Stimulated activated CD4-positive, alpha-beta T cell treated with anti-CD3 and anti-CD28 coated beads, Interleukin-4, amount 100 ng/mL, for 4 hours (primary cell): ENCODE results near the gene TMEM259.
A peak's percentile ranks its signal among the peaks of the same experiment; 100 is the strongest.

Experiments
- DNase-seq, 2 experiments: peaks; one replicate each; pipeline ENCODE4 v3.0.0-alpha.2; 2020

The TMEM259 gene

DNA sequence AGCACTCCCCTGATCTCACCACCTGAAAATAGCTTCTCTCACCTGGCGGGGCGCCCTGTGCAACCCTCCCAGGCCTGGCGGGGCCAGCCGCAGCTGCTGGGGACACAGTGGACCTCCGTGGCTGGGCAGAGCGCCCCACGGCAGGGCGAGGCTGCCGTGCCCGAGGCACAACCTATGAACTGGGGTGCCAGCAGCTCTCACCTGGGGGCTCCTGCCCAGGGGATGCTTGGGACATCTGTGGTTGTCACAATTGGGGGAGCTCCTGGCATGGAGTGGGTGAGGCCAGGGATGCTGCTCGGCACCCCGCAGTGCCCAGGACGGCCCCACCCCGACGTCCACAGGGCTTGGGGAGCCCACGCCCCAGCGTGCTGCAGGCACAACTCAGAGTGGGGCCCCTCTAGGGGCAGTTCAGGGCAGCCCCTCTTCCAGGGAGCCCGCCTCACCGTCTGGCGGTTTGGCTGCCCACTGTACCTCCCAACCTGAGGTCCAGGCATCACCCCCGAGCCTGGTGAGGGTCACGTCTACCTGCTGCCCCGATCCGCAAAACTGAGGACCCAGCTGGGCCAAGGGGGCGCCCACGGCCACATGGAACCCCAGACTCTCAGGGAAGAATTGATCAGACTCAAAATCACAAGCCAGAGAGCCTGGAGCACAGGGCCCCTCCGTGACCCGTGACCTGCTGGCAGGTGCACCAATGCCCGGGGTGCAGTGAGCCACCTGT, 5.7 kb downstream of the TMEM259 start:
- no peak for DNase-seq

DNA sequence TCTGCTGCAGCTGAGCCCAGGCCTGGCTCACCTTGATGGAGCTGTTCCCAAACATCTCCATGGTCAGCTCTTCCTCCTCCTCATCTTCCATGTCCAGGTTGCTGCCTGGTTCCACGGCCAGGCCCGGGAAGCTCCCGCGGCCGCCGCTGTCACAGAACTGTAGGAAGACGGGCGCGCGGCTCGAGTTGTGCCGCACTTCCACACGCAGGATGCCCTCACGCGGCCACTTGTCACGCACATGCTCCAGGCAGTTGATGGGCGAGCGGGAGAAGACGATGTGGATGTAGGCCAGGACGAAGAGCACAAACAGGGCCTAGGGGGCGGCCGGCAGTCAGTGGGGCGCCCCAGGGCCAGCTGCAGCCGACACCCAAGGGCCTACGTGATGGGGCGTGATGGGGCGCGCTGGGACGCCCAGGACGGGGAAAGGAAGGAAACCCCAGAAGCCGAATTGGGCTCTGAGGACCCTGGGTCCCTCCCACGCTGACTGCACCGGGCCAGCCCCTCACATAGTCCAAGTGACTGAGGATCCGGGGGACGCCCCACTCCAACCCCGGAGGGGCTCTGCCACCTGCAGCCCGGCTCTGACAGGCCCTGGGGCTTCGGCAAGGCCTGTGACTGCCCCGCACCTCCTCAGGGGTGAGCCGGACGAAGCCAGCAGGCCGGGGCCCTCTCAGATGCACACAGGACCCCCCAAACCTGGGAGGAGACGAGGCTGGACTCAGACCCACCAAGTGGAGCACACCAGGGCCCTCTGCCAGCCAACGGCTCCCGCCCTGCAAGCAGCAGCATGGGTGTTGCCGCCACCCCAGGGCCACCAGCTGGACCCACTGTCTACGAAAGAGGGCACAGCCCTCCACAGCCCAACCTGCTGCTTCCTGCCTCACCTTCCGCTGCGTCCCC, 6.5 kb downstream of the TMEM259 start:
- no peak for DNase-seq

DNA sequence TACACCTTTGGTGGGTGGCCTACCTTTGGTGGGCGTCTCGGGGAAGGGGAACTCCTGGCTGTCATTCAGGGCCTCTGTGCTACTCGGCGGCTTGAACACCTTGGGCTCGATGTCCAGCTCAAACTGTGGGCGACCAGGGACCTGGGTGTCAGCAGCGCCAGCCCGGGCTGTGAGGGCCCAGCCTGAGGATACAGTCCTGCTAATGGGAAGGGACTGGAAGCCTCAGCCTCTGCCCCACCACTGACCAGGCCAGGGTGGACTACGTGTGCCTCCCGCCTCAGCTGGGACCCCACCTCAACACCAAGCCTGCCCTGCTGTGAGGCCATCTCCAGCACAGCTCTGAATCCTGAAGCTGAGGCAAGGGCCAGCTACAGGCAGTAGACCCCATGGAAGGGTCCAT, 7.7 kb downstream of the TMEM259 start:
- DNase-seq, result no peak

DNA sequence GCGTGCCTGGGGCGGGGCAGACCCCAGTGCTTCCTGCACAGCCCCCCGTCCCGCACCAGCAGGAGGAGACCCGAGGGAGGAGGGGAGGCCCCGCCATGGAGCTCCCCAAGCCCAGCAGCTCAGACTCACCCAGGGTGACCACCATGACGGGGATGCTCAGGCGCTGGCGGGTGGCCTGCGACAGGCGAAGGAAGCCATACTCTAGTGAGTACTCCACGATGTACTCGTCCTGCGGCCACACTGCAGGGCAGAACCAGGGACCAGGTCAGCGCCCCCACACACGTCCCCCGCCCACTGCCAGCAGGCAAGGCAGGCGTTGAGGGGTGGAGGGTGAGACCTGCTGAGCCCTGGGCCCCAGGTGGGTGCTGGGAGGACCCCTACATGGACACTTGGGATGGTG, 8.6 kb downstream of the TMEM259 start:
- DNase-seq, result no peak

DNA sequence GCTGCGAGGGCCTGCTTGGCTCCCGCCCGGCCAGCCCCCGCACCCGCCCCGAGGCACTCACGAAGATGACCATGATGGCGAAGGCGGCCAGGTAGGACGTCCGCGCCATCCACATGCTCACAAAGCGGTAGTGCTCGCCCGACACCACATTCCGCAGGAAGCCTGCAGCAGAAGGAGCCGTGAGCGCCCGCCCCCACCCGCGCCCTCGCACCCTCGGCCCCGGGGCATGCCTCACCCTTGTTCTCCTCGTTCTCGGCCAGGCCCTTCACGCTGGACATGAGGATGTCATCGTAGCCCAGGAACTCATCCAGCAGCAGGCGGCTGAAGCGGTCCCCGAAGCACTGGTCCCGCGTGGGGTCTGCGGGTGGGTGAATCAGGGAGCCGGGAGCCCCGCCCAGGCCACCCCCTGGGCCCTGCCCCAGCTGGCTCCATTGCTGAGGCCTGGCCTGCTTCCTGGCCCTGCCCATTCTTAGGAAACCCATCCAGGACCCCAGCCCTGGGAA, 9.0 kb downstream of the TMEM259 start:
- no peak for DNase-seq

DNA sequence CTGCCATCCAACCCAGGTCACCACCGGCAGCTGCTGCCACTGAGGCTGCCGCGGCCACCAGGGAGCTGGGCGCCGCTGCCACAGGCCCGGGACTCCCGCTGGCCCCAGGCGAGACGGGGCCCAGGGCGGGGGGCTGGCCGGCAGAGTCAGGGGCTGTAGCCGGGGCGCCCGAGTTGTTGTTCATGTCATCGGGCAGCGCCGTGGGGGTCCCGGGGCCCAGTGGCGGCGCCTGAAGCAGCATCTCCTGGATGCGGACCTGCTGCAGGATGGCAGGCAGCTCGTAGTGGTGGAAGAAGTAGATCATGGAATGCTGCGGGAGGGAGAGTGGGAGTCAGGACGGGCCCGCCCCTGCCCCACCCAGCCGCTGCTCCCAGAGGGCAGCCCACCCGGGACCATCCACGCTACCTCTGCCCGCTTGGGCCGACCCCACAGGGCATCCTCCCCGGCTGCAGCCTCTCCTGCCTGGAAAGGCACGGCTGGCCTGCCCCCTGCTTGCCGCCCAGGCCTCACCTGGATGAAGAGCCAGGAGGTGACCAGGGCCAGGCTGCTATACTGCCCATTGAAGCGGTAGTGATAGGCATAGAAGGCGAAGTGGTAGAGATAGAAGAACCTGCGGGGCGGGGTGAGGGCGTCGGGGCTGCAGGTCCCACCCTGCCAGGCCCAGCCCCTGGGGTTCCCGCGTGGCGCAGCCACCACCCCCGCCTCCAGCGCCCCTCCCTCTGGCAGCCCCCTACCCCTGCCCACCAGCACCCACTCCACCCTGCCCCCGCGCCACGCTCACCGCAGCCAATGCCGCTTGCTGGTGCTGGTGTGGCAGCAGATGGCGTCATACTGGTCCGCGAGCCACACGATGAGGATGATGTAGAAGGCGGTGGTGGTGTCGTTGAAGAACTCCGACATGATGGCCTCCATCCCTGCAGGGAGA, 10.1 kb downstream of the TMEM259 start:
- no peak for DNase-seq

DNA sequence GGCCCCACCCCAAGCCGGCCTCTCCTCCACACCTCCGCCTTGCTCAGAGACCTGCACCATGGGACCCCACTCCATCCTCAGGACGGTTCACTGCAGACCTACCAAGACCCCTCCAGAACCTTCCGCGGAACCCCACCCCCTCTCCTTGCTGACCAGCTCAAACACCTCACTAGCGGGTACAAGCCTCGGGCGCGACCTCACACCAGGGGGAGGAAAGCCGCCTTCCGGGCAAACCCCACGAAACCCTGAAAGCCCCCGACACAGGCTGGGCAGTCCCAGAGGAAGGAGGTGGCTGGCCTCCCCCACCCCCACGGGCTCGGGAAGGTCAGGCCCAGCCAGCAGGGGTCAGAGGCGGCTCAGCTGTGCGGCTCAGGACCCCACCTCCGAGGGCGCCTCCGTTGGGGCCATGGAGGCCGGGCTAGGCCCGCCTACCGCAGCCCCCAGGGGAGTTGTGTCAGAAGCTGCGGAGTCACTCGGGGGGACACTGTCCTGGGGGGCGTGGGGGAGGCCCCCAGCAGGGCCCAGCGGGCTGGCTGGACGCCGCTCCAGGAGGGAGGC, 10.9 kb downstream of the TMEM259 start:
- no peak for DNase-seq

DNA sequence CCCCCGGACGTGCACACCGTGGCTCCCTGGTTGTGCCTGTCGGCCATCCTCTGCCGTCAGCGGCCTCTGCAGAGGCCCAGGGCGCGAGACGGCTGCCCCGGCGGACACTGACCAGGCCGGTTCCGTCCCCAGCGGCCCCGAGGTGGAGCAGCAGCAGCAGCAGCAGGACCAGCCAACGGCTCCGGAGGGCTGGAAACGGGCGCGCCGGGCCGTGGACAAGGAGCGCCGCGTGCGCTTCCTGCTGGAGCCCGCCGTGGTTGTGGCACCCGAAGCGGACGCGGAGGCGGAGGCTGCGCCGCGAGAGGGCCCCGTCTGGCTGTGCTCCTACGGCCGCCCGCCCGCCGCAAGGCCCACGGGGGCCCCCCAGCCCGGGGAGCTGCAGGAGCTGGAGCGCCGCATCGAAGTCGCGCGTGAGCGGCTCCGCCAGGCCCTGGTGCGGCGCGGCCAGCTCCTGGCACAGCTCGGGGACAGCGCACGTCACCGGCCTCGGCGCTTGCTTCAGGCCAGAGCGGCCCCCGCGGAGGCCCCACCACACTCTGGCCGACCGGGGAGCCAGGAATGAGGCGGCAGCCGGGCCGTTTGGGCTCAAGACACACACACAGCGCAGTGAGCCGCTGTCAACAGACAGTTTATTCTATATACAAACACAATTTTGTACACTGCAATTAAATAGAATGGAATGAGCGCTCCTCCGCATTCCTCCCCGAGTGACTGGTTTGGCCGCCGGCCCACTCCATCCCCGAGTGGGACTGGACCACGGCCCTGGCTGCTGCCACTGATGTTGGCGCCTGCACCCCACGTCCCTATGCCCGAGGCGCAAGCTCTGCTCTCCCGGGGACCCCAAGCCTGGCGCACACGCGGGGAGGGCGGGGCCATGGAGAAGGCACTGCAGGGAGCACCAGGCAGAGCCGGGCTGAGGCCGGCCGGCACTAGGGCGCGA, 11.6 kb downstream of the TMEM259 start:
- DNase-seq, result no peak

DNA sequence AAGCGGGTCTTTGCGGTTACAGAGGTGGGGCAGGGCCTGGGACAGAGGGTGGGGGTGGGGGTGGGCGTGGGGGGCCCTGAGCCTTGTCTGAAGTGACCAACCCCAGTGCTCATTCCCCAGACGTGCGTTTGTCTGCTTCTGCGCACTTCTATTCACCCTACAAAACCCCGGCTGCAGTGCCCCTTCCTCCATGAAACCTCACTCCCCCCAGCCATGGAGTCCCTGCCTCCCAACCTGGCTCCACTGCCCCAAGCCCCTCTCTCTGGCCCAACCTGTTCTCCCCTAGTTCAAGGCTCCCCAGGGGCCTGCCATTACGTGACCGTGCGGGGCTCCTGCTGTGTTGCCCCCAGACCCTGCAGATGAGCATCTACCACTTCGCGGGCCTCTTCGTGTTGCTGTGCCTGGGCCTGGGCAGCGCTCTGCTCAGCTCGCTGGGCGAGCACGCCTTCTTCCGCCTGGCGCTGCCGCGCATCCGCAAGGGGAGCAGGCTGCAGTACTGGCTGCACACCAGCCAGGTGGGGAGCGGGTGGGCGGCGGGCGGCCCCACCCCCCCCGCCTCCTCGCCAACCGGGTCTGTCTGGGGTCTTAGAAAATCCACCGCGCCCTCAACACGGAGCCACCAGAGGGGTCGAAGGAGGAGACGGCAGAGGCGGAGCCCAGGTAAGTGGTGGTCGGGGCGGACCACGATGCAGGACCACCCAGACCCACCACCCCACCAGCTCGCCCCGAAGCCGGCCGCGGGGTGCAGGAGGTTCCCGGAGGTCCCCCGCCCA, 12.5 kb downstream of the TMEM259 start:
- DNase-seq, result no peak

DNA sequence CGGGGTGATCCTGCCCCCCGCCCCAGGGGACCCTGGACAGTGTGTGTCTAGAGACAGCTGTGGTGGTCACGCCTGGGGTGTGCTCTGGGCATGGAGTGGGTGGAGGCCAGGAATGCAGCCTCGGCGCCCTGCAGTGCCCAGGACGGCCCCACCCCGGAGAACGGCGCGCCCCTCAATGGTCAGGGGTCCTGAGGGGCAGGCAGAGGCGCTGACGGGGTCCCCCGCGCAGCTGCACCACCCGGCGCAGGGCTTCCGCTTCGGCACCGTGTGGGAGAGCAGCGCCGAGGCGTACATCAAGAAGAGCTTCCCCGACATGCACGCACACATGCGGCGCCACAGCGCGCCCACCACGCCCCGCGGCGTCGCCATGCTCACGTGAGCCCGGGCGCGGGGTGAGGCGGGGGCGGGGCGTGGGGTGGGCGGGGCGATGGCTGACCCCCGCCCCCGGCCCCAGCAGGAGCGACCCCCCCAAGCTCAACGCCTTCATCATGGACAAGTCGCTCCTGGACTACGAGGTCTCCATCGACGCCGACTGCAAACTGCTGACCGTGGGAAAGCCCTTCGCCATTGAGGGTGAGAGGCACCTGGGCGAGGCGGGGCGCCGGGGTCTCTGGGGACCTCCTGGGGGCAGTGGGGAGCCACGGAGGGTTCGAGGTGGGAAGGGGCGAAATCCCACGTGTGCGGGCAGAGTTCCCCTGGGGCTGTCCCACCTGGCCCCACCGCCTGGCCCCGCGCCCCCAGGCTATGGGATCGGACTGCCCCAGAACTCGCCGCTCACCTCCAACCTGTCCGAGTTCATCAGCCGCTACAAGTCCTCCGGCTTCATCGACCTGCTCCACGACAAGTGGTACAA, 13.3 kb downstream of the TMEM259 start:
- no peak for DNase-seq

DNA sequence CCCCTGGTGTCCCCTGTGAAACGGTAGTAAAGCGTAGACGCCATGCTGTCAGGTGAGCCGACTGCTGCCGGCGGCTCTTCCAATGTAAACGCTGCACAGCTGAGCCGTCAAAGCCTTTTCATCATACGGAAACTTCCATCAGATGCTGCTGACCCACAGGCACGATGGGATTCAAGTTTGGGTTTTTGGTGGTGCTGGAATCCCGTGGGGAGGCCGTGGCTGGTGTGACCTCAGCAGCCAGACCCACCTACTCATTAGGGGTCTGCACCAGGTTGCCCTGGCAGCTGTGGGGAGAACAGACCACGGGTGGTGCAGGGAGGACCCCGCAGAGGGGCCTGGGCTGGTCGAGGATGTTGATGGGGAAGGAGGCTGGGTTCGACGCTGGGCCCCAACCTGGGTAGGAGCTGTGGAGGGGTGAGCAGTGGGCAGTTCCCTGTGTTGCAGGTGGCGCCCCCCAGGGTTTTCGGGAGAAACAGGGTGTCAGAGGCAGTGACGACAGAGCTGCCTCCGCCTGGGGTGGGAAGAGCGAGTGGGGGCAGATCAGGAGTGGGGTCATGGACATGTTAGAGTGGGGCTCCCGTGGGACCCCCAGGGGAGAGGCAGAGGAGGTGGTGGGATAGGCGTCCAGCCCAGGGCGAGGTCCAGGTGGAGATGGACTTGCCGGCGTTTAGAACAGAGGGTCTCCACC, 14.1 kb downstream of the TMEM259 start:
- DNase-seq, result no peak

DNA sequence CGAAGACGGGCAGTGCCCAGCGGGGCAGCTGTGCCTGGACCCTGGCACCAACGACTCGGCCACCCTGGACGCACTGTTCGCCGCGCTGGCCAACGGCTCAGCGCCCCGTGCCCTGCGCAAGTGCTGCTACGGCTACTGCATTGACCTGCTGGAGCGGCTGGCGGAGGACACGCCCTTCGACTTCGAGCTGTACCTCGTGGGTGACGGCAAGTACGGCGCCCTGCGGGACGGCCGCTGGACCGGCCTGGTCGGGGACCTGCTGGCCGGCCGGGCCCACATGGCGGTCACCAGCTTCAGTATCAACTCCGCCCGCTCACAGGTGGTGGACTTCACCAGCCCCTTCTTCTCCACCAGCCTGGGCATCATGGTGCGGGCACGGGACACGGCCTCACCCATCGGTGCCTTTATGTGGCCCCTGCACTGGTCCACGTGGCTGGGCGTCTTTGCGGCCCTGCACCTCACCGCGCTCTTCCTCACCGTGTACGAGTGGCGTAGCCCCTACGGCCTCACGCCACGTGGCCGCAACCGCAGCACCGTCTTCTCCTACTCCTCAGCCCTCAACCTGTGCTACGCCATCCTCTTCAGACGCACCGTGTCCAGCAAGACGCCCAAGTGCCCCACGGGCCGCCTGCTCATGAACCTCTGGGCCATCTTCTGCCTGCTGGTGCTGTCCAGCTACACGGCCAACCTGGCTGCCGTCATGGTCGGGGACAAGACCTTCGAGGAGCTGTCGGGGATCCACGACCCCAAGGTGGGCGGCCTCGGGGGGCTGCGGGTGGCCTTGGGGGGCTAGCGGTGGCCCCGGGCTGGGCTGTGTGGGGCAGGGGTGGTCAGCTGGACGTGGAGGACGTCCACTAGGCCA, 15.9 kb downstream of the TMEM259 start:
- no peak for DNase-seq

DNA sequence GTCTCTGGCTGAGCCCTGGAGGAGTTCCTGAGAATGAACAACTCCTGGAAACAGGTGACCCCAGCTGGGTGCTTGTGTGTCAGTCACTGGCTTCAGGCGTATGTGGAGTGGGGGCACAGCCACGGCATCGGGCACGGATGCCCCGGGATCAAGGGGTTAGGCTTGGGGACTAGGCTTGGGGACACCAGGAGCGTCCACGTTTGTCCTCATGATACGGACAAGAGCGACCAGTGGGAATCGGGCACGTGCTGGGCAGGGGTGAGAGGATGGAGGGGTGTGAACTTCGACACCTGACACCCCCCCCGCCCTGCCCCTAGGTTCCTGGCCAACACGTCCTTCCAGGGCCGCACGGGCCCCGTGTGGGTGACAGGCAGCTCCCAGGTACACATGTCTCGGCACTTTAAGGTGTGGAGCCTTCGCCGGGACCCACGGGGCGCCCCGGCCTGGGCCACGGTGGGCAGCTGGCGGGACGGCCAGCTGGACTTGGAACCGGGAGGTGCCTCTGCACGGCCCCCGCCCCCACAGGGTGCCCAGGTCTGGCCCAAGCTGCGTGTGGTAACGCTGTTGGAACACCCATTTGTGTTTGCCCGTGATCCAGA, 16.6 kb downstream of the TMEM259 start:
- no peak for DNase-seq

DNA sequence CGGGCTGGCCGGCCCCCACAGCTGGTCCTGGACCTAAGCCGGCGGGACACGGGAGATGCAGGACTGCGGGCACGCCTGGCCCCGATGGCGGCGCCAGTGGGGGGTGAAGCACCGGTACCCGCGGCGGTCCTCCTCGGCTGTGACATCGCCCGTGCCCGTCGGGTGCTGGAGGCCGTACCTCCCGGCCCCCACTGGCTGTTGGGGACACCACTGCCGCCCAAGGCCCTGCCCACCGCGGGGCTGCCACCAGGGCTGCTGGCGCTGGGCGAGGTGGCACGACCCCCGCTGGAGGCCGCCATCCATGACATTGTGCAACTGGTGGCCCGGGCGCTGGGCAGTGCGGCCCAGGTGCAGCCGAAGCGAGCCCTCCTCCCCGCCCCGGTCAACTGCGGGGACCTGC, 17.6 kb downstream of the TMEM259 start:
- no peak for DNase-seq

DNA sequence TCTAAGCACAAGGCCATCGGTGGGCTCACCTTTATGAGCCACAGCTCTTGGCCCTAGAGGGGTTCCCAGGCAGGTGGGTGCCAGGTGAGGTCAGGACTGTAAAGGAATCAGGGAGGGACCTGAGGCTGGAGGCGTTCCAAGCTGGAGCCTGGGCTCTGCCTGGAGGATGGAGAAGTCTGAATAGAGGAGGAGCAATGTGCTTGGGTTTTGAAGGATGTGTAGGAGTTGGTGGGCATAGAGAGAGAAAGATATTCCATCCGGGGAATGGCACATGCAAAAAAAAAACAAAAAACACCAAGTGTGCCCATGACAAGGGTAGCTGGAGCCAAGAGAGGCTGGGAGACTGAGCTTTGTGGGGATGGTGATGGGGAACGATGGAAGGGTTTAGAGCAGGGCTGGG, 18.3 kb downstream of the TMEM259 start:
- no peak for DNase-seq

DNA sequence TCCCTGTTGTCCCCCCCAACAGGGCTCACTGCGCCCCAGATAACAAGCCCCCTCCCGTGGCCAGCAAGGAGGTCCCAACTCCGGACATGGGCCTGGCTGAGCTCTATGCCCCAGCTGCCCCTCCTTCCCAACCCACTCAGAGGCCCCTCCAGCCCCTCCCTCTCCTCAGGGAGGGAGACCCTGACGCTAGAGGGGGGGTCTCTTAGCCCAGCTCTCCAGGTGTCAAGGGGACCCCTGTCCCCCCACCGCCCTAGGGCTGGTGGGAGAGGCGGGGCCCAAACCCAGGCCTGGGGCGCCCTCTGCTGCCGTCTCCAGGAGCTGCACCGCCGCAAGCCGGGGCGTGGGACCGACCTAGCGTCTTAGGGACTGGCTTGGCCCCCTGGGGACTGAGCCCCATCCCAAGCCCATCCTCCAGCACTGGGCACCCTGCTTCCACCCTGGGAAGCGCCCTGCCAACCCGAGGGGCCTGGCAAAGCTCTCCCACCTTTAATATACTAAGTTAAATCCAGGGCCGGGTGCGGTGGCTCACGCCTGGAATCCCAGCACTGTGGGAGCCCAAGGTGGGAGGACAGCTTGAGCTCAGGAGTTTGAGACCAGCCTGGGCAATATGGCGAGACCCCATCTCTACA, 19.3 kb downstream of the TMEM259 start:
- peak; percentile 50 to 72 for DNase-seq
